Measurements from ENCODE around the gene SYTL4.
A peak's percentile ranks its signal among the peaks of the same experiment; 100 is the strongest.
"Not testable (repeated sequence)": the region's sequence is repeated elsewhere in the genome, so short reads cannot be mapped to it uniquely, and the experiment has no call there.

SYTL4 gene

DNA sequence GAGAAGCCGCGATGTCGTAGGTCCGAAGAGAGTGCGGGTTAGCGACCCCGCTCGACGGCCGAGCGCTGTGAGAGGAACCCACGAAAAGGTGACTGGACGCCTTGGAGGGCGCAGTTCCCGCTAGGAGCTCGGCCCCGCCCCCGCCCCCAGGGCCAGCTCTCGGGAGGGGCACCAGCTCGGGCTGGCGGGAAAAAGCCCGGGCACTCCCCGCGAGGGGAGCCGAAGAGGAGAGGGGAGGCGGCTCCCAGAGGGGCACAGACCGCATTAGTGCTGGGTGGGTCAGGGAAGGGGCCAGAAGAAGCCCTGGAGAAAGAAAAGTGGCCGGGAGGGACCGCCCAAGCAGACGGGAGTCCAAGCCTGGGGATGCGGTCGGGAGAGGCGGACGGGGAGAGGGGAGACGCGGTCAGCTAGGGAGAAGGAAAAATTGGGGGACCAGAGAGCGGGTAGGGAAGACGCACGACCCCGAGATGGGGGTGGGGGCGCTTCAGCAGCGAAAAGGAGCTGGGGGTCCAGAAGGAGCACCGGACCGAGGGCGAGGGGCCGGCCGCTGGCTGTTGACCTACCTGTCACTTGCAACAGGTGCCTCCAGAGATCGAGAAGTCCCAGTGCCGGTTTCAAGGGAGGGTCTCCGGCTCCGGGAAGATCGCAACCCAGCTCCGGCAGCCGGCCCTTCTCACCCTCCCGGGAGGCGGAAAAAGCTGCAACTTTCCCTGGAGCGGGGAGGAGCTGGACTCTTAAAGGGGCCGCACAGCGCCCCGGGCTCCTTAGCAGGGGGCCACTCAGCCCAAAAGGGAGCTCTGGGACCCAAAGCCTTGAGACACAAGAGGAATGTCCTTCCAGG, at the start of gene SYTL4:
Gene SYTL4, minus strand, starts transcription at position 681 of the 841 bp plus-strand sequence. CDS start 30,084 bp downstream, outside the sequence.
- DNase-seq (ENCODE audit: low spot score): no peak

GRCh38 chrX:100769439-100769838, 37.5 kb upstream of the SYTL4 start:
- DNase-seq (ENCODE audit: low spot score): not testable (repeated sequence)

- DNase-seq (ENCODE audit: low spot score): peak; percentile 83
These were observed 36.9 kb upstream of the SYTL4 start for GRCh38 chrX:100768679-100769338.

- DNase-seq (ENCODE audit: low spot score): no peak
These were observed 19.0 kb upstream of the SYTL4 start for GRCh38 chrX:100750883-100751282.

GRCh38 chrX:100748108-100748507, 16.2 kb upstream of the SYTL4 start:
- DNase-seq (ENCODE audit: low spot score): no peak

GRCh38 chrX:100747703-100748102, 15.8 kb upstream of the SYTL4 start:
- no peak for DNase-seq (ENCODE audit: low spot score)

- no peak for DNase-seq (ENCODE audit: low spot score)
These were observed 15.2 kb upstream of the SYTL4 start for GRCh38 chrX:100747090-100747489.

- DNase-seq (ENCODE audit: low spot score): no peak
These were observed 14.1 kb upstream of the SYTL4 start for GRCh38 chrX:100745806-100746537.

- DNase-seq (ENCODE audit: low spot score): no peak
These were observed 13.3 kb upstream of the SYTL4 start for GRCh38 chrX:100745205-100745604.

- DNase-seq (ENCODE audit: low spot score): no peak
These were observed 11.2 kb upstream of the SYTL4 start for GRCh38 chrX:100743009-100743607.

GRCh38 chrX:100724006-100724405, 7.9 kb downstream of the SYTL4 start:
- not testable (repeated sequence) for DNase-seq (ENCODE audit: low spot score)

DNA sequence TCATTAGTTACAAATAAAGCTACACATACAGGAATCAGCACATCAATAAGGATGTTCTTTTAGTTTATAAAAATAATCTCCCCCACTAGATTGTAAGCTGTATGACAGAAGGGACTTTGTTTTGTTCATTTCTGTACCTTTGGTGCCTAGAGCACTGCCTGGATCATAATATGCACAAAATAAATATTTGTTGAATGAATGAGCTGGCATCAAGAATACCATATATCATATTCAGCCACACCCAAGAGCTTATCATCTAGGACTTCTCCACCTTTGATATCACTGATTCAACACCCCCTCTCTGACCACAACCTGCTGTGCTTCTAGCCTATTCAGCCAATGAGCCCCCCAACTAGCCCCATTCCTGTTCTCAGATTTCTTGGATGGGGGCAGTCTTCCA, 10.6 kb downstream of the SYTL4 start:
- DNase-seq (ENCODE audit: low spot score): no peak

- no peak for DNase-seq (ENCODE audit: low spot score)
These were observed 11.6 kb downstream of the SYTL4 start for GRCh38 chrX:100720301-100720700.

- DNase-seq (ENCODE audit: low spot score): no peak
These were observed 12.8 kb downstream of the SYTL4 start for GRCh38 chrX:100719139-100719538.

DNA sequence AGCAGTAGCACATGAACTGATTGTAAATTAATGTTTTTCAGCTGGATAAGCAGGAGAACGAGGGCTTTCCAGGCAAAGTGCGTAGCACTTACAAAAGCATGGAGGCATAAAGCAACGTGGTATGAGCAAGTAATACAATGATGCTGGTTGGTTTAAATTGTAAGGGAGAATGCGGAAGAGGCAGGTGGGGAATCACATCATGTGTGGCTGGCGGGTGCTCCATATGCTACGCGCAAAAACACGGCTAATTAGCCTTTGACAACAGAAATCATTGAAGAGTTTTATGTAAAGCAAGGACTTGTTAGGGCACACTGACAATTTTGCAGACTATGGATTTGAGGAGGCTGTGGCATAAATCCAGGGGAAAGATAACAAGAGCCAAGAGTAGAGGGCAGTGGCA, 14.6 kb downstream of the SYTL4 start:
- no peak for DNase-seq (ENCODE audit: low spot score)

- no peak for DNase-seq (ENCODE audit: low spot score)
These were observed 21.1 kb downstream of the SYTL4 start for GRCh38 chrX:100710816-100711215.

DNA sequence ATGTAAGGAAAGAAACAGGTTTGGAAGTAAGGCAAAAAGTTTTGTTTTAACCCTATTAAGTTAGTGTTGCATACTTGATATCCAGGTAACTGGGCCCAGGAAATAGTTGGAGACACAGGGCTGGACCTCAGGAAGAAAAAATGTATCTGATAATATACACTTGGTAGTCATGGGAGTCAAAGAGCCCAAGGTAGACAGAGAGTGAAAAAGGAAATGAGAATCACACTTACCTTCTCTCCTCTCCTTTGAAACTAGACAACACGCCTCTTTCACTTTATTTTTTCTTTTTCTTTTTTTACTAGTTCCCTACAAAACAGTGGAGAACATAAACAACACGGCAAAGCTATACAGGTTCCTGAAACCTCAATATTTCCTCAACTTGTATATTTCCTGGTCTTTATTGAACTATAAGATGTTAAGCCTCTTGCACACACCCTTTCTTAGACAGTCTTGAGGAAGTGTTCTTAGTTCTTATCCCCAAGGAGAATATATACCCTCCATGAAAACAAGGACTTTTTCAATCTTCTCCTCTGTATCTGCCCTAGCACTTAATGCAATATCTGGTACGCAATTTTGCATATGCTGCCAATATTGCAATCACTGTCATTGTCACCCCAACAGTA, 27.2 kb downstream of the SYTL4 start:
- DNase-seq (ENCODE audit: low spot score): no peak

DNA sequence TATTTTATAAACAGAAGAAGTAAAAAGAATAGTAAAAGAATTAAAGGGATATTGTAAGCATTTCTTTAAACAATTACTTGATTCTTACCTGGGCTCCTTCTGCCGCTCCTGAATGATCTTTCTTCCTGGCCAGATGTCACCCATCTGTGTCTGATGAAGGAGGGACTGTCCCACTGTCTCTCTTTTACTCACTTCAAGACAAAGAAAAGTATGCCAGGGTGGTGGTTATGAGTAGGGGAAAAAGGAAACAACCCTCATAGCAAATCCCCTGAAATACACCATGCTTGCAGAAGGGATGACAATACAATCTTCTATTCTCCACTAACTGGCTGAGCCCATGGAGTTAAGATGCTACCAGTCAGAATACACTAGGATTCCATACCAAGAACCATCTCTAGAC, 31.1 kb downstream of the SYTL4 start:
- DNase-seq (ENCODE audit: low spot score): no peak

- no peak for DNase-seq (ENCODE audit: low spot score)
These were observed 33.4 kb downstream of the SYTL4 start for GRCh38 chrX:100698551-100698950.

DNA sequence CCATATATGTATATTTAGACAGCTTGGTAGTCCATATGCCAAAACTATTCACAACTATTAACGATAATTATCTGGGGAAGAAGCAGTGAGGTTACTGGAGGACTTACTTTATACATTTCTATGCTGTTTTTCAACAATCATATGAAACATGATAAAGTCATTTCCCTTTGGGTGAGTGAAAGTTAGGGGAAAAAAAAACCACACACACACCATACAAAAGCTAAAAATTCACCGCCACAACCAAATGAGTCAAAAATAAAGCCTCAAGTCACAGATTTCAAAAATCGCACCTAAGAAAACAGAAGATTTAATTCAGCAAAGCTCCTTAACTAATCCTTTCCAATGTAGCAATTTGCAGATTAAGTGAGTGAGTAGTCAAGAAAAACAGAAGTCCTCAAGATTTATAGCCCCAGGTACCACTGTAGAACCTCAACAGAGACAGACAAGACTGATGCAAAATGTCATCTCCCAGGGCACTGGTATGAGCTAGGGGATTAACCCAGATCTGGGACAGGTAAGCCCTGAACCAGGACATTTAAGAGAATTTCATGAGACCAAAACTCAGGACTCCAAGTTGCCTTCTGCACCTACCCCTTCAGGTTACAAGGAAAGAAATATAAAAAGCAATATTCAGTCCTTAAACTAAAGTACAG, 35.1 kb downstream of the SYTL4 start:
- no peak for DNase-seq (ENCODE audit: low spot score)

DNA sequence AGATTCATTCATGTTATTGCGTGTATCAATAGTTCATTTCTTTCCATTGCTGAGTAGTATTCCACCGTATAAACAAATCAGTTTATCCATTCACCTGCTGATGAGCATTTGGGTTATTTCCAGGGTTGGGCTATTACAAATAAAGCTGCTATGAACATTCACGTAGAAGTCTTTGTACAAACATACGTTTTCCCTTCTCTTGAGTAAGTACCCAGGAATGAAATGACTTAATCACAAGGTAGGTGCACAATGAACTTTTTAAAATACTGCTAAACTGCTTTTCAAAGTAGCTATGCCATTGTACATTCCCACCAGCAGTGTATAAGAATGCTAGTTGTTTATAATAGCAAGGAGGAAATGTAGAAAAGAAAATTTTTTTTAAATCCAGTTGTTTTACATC, 35.9 kb downstream of the SYTL4 start:
- DNase-seq (ENCODE audit: low spot score): no peak

All from CD4-positive, alpha-beta T cell treated with Interleukin-6 at 100 ng/mL for 8 hours (primary cell).